ENCODE measurements around the gene E2F7. TPM values are rescaled to one million over a fixed set of nuclear protein-coding genes. Genes with fewer than 3 reads are reported as not detected.

Gene E2F7
- total and polyA plus RNA-seq, 7 donors, result 0.03 to 0.76 (median 0.09) TPM; not detected in 3

DNA sequence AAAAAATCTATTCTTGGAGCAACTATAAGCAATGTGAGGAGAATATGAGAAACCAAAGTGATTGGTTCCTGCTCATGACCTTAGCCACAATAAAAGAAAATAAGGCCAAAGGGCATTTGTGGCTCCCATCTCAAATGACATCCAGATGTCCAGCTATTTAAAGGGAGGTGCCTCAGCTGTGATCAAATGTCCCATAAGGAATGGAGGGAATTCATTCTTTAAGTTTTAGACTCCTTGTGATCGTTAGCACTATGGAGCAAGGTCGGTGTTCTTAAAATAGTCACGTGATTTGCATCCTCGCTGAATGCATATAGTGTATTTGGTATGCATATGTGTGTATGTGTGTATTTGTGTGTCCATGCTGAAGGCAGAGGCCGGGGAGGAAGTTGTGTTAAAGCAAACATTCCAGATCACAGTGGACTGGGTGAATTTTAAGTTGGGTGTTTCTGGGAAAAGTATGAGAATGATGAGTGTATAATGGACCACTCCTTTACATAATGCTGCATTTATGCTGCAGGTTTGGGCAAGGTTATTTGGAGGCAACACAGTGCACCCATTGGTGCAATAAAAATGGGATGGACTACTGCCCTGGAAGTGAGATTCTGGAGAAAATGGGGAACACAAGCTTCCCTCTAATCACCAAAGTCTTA is 5.6 kb upstream of the E2F7 start:
- intact Hi-C loops (cut with DNase I), result no loop called here
- DNase-seq (no peak), ATAC-seq (no peak)
- Histone ChIP-seq H3K4me1 (no peaks in the 10 kb centered on the region), H3K27me3 (ENCODE audit: insufficient read depth in 3 of 3, low read length in 2 of 3) (no peaks in the 10 kb centered on the region), H3K4me3 (no peak overlapping the region), H3K27ac (no peak overlapping the region), H3K9me3 (no peaks in the 10 kb centered on the region), H3K36me3 (ENCODE audit: insufficient read depth in 1 of 2, low read depth in 1 of 2) (no peaks in the 10 kb centered on the region)
- 42 to 54% (median 44%) methylated on average over 5 of the region's 5 CpGs for WGBS, 3 donors
- TF ChIP-seq, protein P1, sequence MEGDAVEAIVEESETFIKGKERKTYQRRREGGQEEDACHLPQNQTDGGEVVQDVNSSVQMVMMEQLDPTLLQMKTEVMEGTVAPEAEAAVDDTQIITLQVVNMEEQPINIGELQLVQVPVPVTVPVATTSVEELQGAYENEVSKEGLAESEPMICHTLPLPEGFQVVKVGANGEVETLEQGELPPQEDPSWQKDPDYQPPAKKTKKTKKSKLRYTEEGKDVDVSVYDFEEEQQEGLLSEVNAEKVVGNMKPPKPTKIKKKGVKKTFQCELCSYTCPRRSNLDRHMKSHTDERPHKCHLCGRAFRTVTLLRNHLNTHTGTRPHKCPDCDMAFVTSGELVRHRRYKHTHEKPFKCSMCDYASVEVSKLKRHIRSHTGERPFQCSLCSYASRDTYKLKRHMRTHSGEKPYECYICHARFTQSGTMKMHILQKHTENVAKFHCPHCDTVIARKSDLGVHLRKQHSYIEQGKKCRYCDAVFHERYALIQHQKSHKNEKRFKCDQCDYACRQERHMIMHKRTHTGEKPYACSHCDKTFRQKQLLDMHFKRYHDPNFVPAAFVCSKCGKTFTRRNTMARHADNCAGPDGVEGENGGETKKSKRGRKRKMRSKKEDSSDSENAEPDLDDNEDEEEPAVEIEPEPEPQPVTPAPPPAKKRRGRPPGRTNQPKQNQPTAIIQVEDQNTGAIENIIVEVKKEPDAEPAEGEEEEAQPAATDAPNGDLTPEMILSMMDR (IDR thresholded peaks at IDR 0.05), result no peak

DNA sequence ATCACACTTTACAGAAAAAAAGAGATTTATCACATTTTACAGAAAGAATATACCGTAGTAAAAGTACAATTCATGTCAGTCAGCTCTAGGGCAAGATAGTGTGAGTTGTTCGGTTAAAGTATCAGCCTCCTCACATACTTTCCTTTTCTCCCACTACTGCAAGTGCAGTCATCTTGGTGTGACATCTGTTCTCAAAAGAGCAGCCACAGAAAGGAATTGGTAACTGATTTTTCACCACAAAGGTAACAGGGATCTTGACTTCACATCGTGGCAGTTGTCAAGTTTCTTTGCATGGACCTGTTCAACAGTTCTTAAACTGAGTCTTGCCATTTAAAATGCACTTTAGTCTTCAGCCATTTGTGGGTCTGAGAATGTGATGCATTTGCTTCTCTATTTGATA is 5.0 kb upstream of the E2F7 start:
- H3K4me1 ChIP-seq, result no peaks in the 10 kb centered on the region
- H3K27ac ChIP-seq, result no peak overlapping the region
- no peaks in the 10 kb centered on the region for H3K27me3 ChIP-seq (ENCODE audit: insufficient read depth in 3 of 3, low read length in 2 of 3)
- no peaks in the 10 kb centered on the region for H3K36me3 ChIP-seq (ENCODE audit: insufficient read depth in 1 of 2, low read depth in 1 of 2)
- ATAC-seq (no peak), DNase-seq (no peak)
- no peaks in the 10 kb centered on the region for H3K9me3 ChIP-seq
- intact Hi-C loops (cut with DNase I), result no loop called here
- WGBS, 3 donors, result 51 to 63% (median 58%) methylated on average over 3 of the region's 3 CpGs
- H3K4me3 ChIP-seq, result no peak overlapping the region
- TF ChIP-seq, protein P1 (IDR thresholded peaks at IDR 0.05), result no peak

DNA sequence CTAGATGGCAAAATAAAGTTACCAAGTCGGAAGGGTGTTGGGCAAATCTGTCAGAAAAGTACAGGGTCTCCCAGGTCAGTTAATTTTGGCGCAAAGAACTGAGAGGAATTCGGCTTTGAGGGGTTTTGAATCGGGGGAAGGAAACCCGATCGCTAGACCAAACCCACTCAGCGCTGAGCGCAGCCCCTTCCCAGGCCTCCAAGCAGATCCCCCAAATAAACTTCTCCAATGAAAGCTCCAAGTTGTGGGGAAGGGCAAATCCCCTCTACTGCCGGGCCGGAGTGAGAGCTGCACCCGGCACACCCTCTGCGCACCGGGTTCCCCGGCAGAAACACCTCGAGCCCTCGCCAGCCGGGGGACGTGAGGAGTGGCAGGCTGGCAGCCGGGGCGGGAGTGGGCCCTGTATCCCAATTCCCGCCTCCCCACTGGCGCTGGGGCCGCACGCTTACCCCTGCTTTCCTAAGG is 441 bp downstream of the E2F7 start:
- ATAC-seq (peak; percentile 10 to 48 (median 40)), DNase-seq (no peak)
- Histone ChIP-seq H3K4me1 (peaks cover 8% of the 10 kb centered on the region), H3K4me3 (peak overlapping the region; percentile 81), H3K36me3 (ENCODE audit: insufficient read depth in 1 of 2, low read depth in 1 of 2) (no peaks in the 10 kb centered on the region), H3K27ac (no peak overlapping the region), H3K27me3 (ENCODE audit: insufficient read depth in 3 of 3, low read length in 2 of 3) (peaks cover 0 to 29% (median 4%) of the 10 kb centered on the region in 3 donors), H3K9me3 (no peaks in the 10 kb centered on the region)
- TF ChIP-seq, protein P1 (IDR thresholded peaks at IDR 0.05), result no peak
- intact Hi-C loops (cut with DNase I), result loop anchor here in 1 of 2 donors (5.0 kb wide), 1 partner anchor 533 kb away; no protein-coding TSS in a partner anchor
- WGBS, 3 donors, result 0 to 1% (median 1%) methylated on average over 24 of the region's 24 CpGs

DNA sequence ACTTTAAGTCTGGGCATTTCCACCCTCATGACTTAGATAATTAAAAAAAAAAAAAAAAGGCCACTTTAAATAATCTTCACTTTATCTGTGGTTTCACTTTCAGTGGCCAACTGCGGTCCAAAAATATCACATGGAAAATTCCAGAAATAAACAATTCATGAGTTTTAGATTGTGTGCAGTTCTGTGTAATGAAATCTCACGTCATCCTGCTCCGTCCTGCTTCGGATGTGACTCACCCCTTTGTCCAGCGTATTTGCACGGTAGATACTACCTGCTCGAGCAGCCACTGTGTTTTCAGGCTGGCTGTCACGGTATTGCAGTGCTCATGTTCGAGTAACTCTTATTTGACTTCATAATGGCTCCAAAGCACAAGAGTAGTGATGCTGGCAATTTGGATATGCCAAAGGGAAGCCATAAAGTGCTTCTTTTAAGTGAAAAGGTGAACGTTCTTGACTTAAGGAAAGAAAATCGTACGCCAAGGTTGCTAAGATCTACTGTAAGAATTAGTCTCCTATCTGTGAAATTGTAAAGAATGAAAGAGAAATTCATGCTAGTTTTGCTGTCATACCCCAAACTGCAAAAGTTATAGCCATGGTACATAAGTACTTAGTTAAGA is 2.4 kb downstream of the E2F7 start:
- peak overlapping the region; percentile 6 for H3K4me3 ChIP-seq
- intact Hi-C loops (cut with DNase I), result loop anchor here in 1 of 2 donors (5.0 kb wide), 1 partner anchor 531 kb away; no protein-coding TSS in a partner anchor
- TF ChIP-seq, protein P1 (IDR thresholded peaks at IDR 0.05), result no peak
- WGBS, 3 donors, result 69 to 86% (median 72%) methylated on average over 12 of the region's 12 CpGs
- DNase-seq (no peak), ATAC-seq (no peak)
- peaks cover 8% of the 10 kb centered on the region for H3K4me1 ChIP-seq
- H3K27me3 ChIP-seq (ENCODE audit: insufficient read depth in 3 of 3, low read length in 2 of 3), result peaks cover 0 to 29% (median 4%) of the 10 kb centered on the region in 3 donors
- H3K9me3 ChIP-seq, result no peaks in the 10 kb centered on the region
- no peak overlapping the region for H3K27ac ChIP-seq
- H3K36me3 ChIP-seq (ENCODE audit: insufficient read depth in 1 of 2, low read depth in 1 of 2), result no peaks in the 10 kb centered on the region

All from psoas muscle (tissue), 8 donors.